Breast epithelium (tissue), 4 donors: Measurements from ENCODE around the gene LY86. TPM values are rescaled to one million over a fixed set of nuclear protein-coding genes. Genes with fewer than 3 reads are reported as not detected.

ENCODE experiments used
- DNase-seq, 2 donors: peaks; one replicate each; pipeline ENCODE4 v3.0.0-alpha.2; 2019; ENCODE audit warnings: low spot score in 2 of 2
- H3K27ac ChIP-seq, 2 donors: fragments of 200-600 bp; sonication (generic) in 1 of 2; one replicate each; pipeline ENCODE4 v1.5.1; 2016 to 2019; ENCODE audit warnings: mild to moderate bottlenecking in 1 of 2
- H3K27me3 ChIP-seq, 2 donors: fragments of 200-600 bp; sonication (generic) in 1 of 2; one replicate each; pipeline versions ENCODE4 v1.5.1 to v1.6.0; 2017 to 2019; ENCODE audit warnings: control low read depth in 1 of 2, mild to moderate bottlenecking in 1 of 2
- H3K36me3 ChIP-seq: fragments of 200-600 bp; one replicate; pipeline ENCODE4 v1.5.1; 2019
- H3K4me1 ChIP-seq, 2 donors: fragments of 200-600 bp; sonication (generic); one replicate each; pipeline ENCODE4 v1.5.1; 2016 to 2019; ENCODE audit warnings: control low read depth in 1 of 2
- H3K4me3 ChIP-seq, 3 donors: fragments of 200-600 bp; sonication (generic); 1 replicate in 2 of 3; 2 replicates in 1 of 3; pipeline ENCODE4 v1.5.1; 2016 to 2019; ENCODE audit warnings: mild to moderate bottlenecking in 3 of 3, moderate library complexity in 2 of 3
- H3K9me3 ChIP-seq, 2 donors: fragments of 200-600 bp; sonication (generic) in 1 of 2; one replicate each; pipeline ENCODE4 v1.5.1; 2016 to 2019; ENCODE audit warnings: control low read depth in 1 of 2
- CTCF ChIP-seq, 3 donors: fragments of 450-650 bp; IDR thresholded peaks; one replicate each; pipeline ENCODE4 v1.5.1; 2016 to 2017; ENCODE audit warnings: antibody characterized with exemption in 3 of 3, mild to moderate bottlenecking in 3 of 3, moderate library complexity in 3 of 3
- POLR2A ChIP-seq: fragments of 450-650 bp; IDR thresholded peaks from one replicate; pipeline ENCODE4 v1.6.1; 2016; ENCODE audit warnings: antibody characterized with exemption, mild to moderate bottlenecking, moderate library complexity
- POLR2AphosphoS5 ChIP-seq, 3 donors: sonication (generic); formaldehyde crosslinking; IDR thresholded peaks; one replicate each; pipeline ENCODE4 v1.6.1; 2017; ENCODE audit warnings: antibody characterized with exemption in 3 of 3
- intact Hi-C: fragments of 100-400 bp; cut with DNase I; formaldehyde crosslinking; loops from one replicate; pipeline ENCODE4 v1.15.1; 2023; ENCODE audit warnings: low total_unique reads
- total RNA-seq, 3 donors: library from RNA; depleted of rRNA; stranded (reverse); fragments of >200 nt; gene quantifications; one replicate each; pipeline ENCODE4 v1.1.0, GENCODE V29; 2016

The LY86 gene
- total RNA-seq, 3 donors from 2014 or later, result 3.3 to 8.3 (median 3.4) TPM

GRCh38 chr6:6656287-6656686 lies 67.8 kb downstream of the LY86 start:
- no peaks in the 10 kb centered on the region for H3K4me1 ChIP-seq

GRCh38 chr6:6657085-6657819 lies 68.7 kb downstream of the LY86 start:
- no peak for DNase-seq
- no peak for TF ChIP-seq CTCF (IDR thresholded peaks at IDR 0.05)
- no peak for TF ChIP-seq POLR2AphosphoS5 (IDR thresholded peaks at IDR 0.05)
- TF ChIP-seq POLR2A, result no peak
- H3K4me3 ChIP-seq, result no peak overlapping the region
- intact Hi-C loops, result loop anchor here (5.0 kb wide), 1 partner anchor 1520 kb away; no protein-coding TSS in a partner anchor
- H3K27me3 ChIP-seq, result no peaks in the 10 kb centered on the region
- no peaks in the 10 kb centered on the region for H3K4me1 ChIP-seq
- no peaks in the 10 kb centered on the region for H3K36me3 ChIP-seq
- H3K9me3 ChIP-seq, result no peaks in the 10 kb centered on the region
- H3K27ac ChIP-seq, result no peak overlapping the region

More at GRCh38 chr6:6656287-6656686, 67.8 kb downstream of the LY86 start:
- no peaks in the 10 kb centered on the region for H3K27me3 ChIP-seq
- peak overlapping the region in 1 of 2 donors; percentile 58 for H3K27ac ChIP-seq
- no peak overlapping the region for H3K4me3 ChIP-seq
- TF ChIP-seq POLR2A (no peak), POLR2AphosphoS5 (IDR thresholded peaks at IDR 0.05) (no peak), CTCF (IDR thresholded peaks at IDR 0.05) (no peak)
- intact Hi-C loops, result loop anchor here (5.0 kb wide), 1 partner anchor 1519 kb away; no protein-coding TSS in a partner anchor
- no peak for DNase-seq
- no peaks in the 10 kb centered on the region for H3K9me3 ChIP-seq
- H3K36me3 ChIP-seq, result no peaks in the 10 kb centered on the region

GRCh38 chr6:6657820-6658217 lies 69.3 kb downstream of the LY86 start:
- no peak for DNase-seq
- H3K36me3 ChIP-seq, result no peaks in the 10 kb centered on the region
- no peak overlapping the region for H3K27ac ChIP-seq
- TF ChIP-seq CTCF (IDR thresholded peaks at IDR 0.05) (no peak), POLR2AphosphoS5 (IDR thresholded peaks at IDR 0.05) (no peak), POLR2A (no peak)
- no peaks in the 10 kb centered on the region for H3K4me1 ChIP-seq
- H3K4me3 ChIP-seq, result no peak overlapping the region
- intact Hi-C loops, result loop anchor here (2.0 to 5.0 kb wide), 2 partner anchors 63 to 1521 kb away; no protein-coding TSS in a partner anchor
- no peaks in the 10 kb centered on the region for H3K27me3 ChIP-seq
- no peaks in the 10 kb centered on the region for H3K9me3 ChIP-seq

- intact Hi-C loops, result loop anchor here (2.0 to 5.0 kb wide), 2 partner anchors 61 to 1522 kb away; no protein-coding TSS in a partner anchor
- H3K27ac ChIP-seq, result no peak overlapping the region
- TF ChIP-seq POLR2AphosphoS5 (IDR thresholded peaks at IDR 0.05) (no peak), CTCF (IDR thresholded peaks at IDR 0.05) (no peak), POLR2A (no peak)
- H3K27me3 ChIP-seq, result no peaks in the 10 kb centered on the region
- no peak for DNase-seq
- H3K4me3 ChIP-seq, result no peak overlapping the region
- H3K36me3 ChIP-seq, result no peaks in the 10 kb centered on the region
- no peaks in the 10 kb centered on the region for H3K9me3 ChIP-seq
- no peaks in the 10 kb centered on the region for H3K4me1 ChIP-seq
Observed at GRCh38 chr6:6659600-6660327, 71.2 kb downstream of the LY86 start.
